ENCODE results near the gene NEDD4L.

DNA sequence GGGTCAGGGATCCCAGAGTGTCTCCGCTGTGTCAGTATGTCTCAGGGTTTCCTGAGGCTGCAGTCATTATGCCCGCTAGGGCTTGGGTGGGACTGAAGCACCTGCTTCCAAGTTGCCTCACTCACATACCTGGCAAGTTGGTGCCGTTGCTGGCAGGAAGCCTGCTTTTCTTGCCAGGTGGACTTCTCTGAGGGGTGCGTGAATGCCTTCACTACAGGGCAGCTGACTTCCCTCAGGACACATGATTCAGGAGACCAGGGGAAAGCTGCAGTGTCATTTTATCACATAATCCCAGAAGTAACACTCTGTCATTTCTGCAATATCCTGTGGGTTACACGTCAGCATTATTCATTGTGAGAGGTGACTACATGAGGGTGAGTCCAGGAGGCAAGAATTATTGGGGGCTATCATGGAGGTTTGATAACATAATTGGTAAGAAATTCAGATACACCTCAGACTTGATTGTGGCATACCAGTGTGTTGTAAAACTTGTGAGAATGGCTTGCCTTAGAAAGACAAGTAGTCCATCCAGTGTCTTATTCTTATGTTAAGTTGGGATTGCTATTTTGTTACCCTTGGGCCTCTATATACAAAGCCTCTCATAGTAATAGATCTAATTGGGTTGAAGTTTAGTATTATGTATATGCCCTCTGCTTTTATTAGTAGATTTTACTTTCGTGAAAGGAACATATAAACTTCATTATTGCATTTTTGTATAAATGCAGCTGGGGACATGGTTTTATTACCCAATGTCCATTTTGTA is 44.1 kb downstream of the NEDD4L start:
- TF ChIP-seq, protein P1, sequence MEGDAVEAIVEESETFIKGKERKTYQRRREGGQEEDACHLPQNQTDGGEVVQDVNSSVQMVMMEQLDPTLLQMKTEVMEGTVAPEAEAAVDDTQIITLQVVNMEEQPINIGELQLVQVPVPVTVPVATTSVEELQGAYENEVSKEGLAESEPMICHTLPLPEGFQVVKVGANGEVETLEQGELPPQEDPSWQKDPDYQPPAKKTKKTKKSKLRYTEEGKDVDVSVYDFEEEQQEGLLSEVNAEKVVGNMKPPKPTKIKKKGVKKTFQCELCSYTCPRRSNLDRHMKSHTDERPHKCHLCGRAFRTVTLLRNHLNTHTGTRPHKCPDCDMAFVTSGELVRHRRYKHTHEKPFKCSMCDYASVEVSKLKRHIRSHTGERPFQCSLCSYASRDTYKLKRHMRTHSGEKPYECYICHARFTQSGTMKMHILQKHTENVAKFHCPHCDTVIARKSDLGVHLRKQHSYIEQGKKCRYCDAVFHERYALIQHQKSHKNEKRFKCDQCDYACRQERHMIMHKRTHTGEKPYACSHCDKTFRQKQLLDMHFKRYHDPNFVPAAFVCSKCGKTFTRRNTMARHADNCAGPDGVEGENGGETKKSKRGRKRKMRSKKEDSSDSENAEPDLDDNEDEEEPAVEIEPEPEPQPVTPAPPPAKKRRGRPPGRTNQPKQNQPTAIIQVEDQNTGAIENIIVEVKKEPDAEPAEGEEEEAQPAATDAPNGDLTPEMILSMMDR (IDR thresholded peaks at IDR 0.05), result no peak
- TF ChIP-seq EZH2 (IDR thresholded peaks at IDR 0.05; ENCODE audit: borderline replicate concordance, insufficient read depth, low read depth, low read length, poor library complexity, severe bottlenecking), result no peak

All from B cell (primary cell).